Left kidney (tissue), 2 donors: Measurements from ENCODE around the gene RAB17. TPM values are rescaled to one million over a fixed set of nuclear protein-coding genes. Genes with fewer than 3 reads are reported as not detected.

Source experiments
- DNase-seq: peaks from one replicate; pipeline ENCODE4 v3.0.0-alpha.2; 2013
- polyA plus RNA-seq: library from polyadenylated mRNA; unstranded; fragments of 120-200 nt; gene quantifications from one replicate; pipeline ENCODE4 v1.2.1, GENCODE V29; 2013; ENCODE audit not compliant: insufficient read length

RAB17 gene
- polyA plus RNA-seq, 1 donor = 13.2 TPM

GRCh38 chr2:237564526-237565131, 25.9 kb downstream of the RAB17 start:
- DNase-seq = no peak

GRCh38 chr2:237563816-237564215, 26.7 kb downstream of the RAB17 start:
- DNase-seq = peak; percentile 61

GRCh38 chr2:237561221-237561620, 29.3 kb downstream of the RAB17 start:
- DNase-seq = no peak

- DNase-seq = no peak
Measured at GRCh38 chr2:237558961-237559641, 31.4 kb downstream of the RAB17 start.

- no peak for DNase-seq
Measured at GRCh38 chr2:237557633-237558015, 32.9 kb downstream of the RAB17 start.

GRCh38 chr2:237556773-237557632, 33.5 kb downstream of the RAB17 start:
- no peak for DNase-seq

- no peak for DNase-seq
Measured at GRCh38 chr2:237555560-237555959, 35.0 kb downstream of the RAB17 start.

- no peak for DNase-seq
Measured at GRCh38 chr2:237553948-237554347, 36.6 kb downstream of the RAB17 start.

- DNase-seq = no peak
Measured at GRCh38 chr2:237552908-237553307, 37.6 kb downstream of the RAB17 start.

GRCh38 chr2:237551071-237551574, 39.4 kb downstream of the RAB17 start:
- no peak for DNase-seq

GRCh38 chr2:237549643-237550415, 40.7 kb downstream of the RAB17 start:
- no peak for DNase-seq

GRCh38 chr2:237549216-237549615, 41.3 kb downstream of the RAB17 start:
- DNase-seq = no peak

- no peak for DNase-seq
Measured at GRCh38 chr2:237547841-237548416, 42.6 kb downstream of the RAB17 start.

GRCh38 chr2:237546876-237547395, 43.6 kb downstream of the RAB17 start:
- no peak for DNase-seq

- DNase-seq = no peak
Measured at GRCh38 chr2:237546040-237546875, 44.3 kb downstream of the RAB17 start.

GRCh38 chr2:237542001-237542704, 48.4 kb downstream of the RAB17 start:
- DNase-seq = no peak

- DNase-seq = no peak
Measured at GRCh38 chr2:237541243-237541642, 49.3 kb downstream of the RAB17 start.

GRCh38 chr2:237540823-237541222, 49.7 kb downstream of the RAB17 start:
- no peak for DNase-seq

GRCh38 chr2:237540223-237540775, 50.2 kb downstream of the RAB17 start:
- no peak for DNase-seq
